Brain microvascular endothelial cell (primary cell): ENCODE data around the gene CHST7.

ENCODE experiments used
- DNase-seq: peaks from one replicate; pipeline ENCODE4 v3.0.0-alpha.2; 2020
- H3K27ac ChIP-seq: fragments of 250-450 bp; sonication (Bioruptor Pico); 2 replicates; pipeline ENCODE4 v1.5.1; 2020; ENCODE audit warnings: mild to moderate bottlenecking, moderate library complexity
- H3K27me3 ChIP-seq: fragments of 250-450 bp; sonication (Bioruptor Pico); replicated peaks from 2 replicates; pipeline ENCODE4 v1.5.1; 2020; ENCODE audit warnings: mild to moderate bottlenecking
- H3K36me3 ChIP-seq: fragments of 250-450 bp; sonication (Bioruptor Pico); replicated peaks from 2 replicates; pipeline ENCODE4 v1.5.1; 2020; ENCODE audit warnings: mild to moderate bottlenecking
- H3K4me3 ChIP-seq: 2 replicates; pipeline ENCODE4 v1.5.1; 2011; ENCODE audit warnings: low read depth, mild to moderate bottlenecking, control low read depth, low read length, moderate library complexity
- in situ Hi-C: cut with HindIII; loops from 2 replicates; pipeline ENCODE4 v1.10.0; 2017; ENCODE audit warnings: low sequenced_read_pairs, low pct_ligation_motif_present
- TF ChIP-seq, protein P1 (sequence below): IDR thresholded peaks from 2 replicates; pipeline ENCODE4 v1.5.1; 2011; ENCODE audit warnings: low read depth, mild to moderate bottlenecking, moderate library complexity, low read length, control low read depth, inconsistent platforms; ENCODE audit errors: missing control alignments

CHST7 gene

DNA sequence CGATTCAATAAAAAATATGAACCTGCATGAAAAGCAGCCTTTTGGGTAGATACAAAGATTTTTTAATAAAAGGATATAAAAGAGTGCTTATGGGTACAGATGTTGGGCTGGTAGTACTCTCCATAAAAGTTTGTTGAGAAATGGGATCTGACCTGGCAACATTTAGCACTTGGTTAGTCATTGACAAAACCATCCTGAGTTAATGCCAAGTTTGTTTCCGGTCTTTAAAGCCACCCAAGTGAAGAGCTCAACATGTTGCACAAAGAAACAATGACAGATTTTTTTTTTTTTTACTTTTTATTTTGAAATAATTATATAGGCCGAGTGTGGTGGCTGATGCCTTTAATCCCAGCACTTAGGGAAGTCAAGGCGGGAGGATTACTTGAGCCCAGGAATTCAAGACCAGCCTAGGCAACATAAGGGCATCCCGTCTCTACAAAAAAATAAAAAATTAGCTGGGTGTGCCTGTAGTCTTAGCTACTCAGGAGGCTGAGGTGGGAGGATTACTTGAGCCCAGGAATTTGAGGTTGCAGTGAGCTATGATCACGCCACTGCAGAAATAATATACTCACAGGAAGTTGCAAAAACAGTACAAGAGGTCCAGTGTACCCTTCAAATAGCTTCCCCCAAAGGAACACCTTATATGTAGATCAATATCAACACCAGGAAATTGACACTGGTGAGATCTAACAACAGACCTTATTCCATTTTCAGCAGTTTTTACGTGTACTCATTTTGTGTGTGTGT is 16.6 kb downstream of the CHST7 start:
- Histone ChIP-seq H3K4me3 (no peak overlapping the region), H3K36me3 (no peaks in the 10 kb centered on the region), H3K27ac (no peak overlapping the region), H3K27me3 (no peaks in the 10 kb centered on the region)
- TF ChIP-seq, protein P1, sequence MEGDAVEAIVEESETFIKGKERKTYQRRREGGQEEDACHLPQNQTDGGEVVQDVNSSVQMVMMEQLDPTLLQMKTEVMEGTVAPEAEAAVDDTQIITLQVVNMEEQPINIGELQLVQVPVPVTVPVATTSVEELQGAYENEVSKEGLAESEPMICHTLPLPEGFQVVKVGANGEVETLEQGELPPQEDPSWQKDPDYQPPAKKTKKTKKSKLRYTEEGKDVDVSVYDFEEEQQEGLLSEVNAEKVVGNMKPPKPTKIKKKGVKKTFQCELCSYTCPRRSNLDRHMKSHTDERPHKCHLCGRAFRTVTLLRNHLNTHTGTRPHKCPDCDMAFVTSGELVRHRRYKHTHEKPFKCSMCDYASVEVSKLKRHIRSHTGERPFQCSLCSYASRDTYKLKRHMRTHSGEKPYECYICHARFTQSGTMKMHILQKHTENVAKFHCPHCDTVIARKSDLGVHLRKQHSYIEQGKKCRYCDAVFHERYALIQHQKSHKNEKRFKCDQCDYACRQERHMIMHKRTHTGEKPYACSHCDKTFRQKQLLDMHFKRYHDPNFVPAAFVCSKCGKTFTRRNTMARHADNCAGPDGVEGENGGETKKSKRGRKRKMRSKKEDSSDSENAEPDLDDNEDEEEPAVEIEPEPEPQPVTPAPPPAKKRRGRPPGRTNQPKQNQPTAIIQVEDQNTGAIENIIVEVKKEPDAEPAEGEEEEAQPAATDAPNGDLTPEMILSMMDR = no peak
- in situ Hi-C loops = no loop called here
- no peak for DNase-seq

DNA sequence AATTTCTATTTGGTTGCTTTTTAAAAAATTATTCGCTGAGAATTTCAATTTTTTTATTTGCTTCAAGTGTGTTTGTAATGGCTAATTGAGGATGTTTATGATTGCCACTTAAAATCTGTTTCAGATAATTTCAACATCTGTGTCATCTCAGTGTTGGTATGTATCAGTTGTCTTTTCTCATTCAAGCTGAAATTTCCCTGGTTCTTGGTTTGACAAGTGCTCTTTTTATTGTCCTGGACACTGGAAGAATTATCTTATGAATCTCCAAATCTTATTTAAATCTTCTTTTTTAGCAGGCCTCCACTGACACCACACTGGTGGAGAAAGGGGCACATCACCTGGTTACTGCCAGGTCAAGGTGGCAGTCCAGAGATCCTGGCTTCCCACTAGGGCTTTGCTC is 21.5 kb downstream of the CHST7 start:
- no peak for DNase-seq
- H3K27me3 ChIP-seq = no peaks in the 10 kb centered on the region
- H3K4me3 ChIP-seq = no peak overlapping the region
- H3K36me3 ChIP-seq = no peaks in the 10 kb centered on the region
- in situ Hi-C loops = no loop called here
- TF ChIP-seq, protein P1 = no peak
- no peak overlapping the region for H3K27ac ChIP-seq

DNA sequence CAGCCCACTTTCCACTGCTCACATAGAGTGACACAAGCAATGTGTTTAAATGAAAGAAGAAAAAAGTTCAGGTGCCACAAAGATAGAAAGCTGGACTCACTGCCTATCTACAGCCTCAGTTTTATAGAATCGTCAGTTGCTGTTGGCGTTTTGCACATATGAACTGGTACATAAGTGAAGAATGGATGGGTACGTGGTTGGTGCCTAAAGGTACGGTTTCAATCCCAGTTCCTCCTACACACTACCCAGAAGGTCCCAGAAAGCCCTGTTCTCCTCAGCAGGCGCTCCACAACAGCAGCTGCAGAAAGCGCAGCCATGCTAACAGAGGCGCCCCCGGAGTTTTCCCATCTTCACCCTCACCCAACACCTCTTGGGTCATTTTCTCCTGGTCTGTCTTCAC is 23.6 kb downstream of the CHST7 start:
- H3K4me3 ChIP-seq = no peak overlapping the region
- in situ Hi-C loops = no loop called here
- no peak overlapping the region for H3K27ac ChIP-seq
- DNase-seq = no peak
- TF ChIP-seq, protein P1 = no peak
- H3K27me3 ChIP-seq = no peaks in the 10 kb centered on the region
- no peaks in the 10 kb centered on the region for H3K36me3 ChIP-seq

DNA sequence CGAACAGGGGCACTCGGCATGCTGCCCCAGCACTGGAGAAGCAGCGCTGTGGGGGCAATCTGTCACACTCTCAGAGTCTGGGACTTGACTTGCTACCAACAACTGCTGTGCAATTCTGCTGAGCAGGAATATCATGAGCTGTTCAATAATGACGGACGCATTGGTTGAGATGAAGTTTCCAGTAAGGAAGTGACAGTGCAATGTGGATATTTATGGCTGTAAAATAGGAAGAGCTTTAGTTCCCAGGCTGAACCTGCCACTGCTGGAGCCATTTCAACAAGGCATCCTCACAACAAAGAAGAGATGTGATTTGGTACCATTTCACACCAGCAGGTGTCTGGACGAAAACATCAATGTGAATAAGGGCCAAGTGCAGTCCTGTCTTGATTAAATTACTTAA is 24.2 kb downstream of the CHST7 start:
- Histone ChIP-seq H3K4me3 (no peak overlapping the region), H3K27ac (no peak overlapping the region), H3K27me3 (no peaks in the 10 kb centered on the region), H3K36me3 (no peaks in the 10 kb centered on the region)
- in situ Hi-C loops = no loop called here
- no peak for DNase-seq
- TF ChIP-seq, protein P1 = no peak

DNA sequence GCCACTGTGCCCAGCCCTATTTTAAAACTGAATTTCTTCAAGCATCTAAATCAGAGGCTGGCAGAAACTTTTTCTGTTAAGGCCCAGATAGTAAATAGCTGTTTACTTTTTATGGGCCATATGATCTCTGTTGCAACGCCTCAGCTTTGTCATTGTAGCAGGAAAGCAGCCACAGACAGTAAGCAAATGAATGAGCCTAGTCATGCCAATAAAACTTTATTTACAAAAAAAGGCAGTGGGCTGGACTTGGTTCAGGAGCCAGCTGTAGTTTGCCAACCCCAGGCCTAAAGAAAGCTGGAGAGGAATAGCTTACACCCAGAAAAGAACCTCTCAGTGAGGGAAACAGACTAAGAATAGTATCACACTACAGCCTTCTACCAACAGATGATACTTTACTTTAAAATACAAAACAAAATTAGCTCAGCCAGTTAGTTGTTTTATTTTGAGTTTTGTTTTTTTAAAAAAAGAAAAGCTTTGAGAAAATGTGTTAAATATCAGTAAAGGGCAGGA is 25.5 kb downstream of the CHST7 start:
- in situ Hi-C loops = no loop called here
- H3K27me3 ChIP-seq = no peaks in the 10 kb centered on the region
- H3K4me3 ChIP-seq = no peak overlapping the region
- H3K36me3 ChIP-seq = no peaks in the 10 kb centered on the region
- no peak for DNase-seq
- no peak overlapping the region for H3K27ac ChIP-seq
- TF ChIP-seq, protein P1 = no peak

DNA sequence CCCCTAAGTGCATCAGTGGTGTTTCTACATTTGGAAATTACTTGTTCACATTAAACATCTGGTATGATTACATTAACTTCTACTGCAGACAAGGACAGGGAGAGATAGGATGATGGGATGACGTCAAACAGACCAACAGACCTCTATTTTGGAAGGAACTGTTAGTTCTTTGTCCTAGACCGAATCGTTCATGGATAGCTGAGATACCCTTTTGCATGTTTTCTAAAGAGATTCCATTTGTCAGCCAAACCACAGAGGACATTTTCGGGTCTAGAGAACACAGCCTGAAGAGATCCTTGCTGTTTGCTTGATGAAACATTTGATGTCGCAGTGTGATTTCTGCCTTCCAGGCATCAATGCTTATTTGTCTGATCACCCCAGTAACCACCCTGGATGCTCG is 27.7 kb downstream of the CHST7 start:
- DNase-seq = peak; percentile 23
- in situ Hi-C loops = no loop called here
- Histone ChIP-seq H3K4me3 (no peak overlapping the region), H3K36me3 (no peaks in the 10 kb centered on the region), H3K27me3 (no peaks in the 10 kb centered on the region), H3K27ac (no peak overlapping the region)
- TF ChIP-seq, protein P1 = no peak
